ENCODE data around the gene NCOA7. TPM values are rescaled to one million over a fixed set of nuclear protein-coding genes. Genes with fewer than 3 reads are reported as not detected.
A peak's percentile ranks its signal among the peaks of the same experiment; 100 is the strongest.

Gene NCOA7
- total RNA-seq, 2 experiments from 2014 or later, result 34.6 to 35.7 TPM

DNA sequence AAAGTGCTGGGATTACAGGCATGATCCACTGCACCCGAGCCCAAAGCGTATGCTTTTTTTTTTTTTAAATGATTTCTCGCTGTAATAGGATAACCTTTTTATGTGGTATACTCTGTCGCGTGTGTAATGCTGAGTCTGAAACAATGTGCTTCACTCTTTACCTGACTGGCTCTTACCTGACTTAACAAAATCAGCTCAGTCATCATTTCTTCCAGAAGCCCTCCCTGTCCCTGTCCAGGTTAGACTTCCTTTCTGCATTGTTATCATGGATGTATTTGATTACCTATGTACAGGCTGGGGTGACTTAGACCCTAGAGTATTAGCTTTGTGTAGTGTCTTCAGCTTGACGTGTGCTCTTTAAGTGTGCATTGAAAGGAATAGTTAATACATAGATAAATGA, 67.1 kb downstream of the NCOA7 start:
- Histone ChIP-seq H3K4me3 (ENCODE audit: low read length) (no peak overlapping the region), H3K27ac (ENCODE audit: low read depth in 1 of 2, low read length in 2 of 2) (no peak overlapping the region), H3K9me3 (ENCODE audit: control insufficient read depth in 1 of 2, insufficient read depth in 1 of 2, low read length in 2 of 2) (no peaks in the 10 kb centered on the region), H3K36me3 (ENCODE audit: insufficient read depth, low read length) (peaks cover 32% of the 10 kb centered on the region), H3K27me3 (ENCODE audit: control insufficient read depth in 1 of 2, insufficient read depth in 2 of 2, low read length in 2 of 2) (no peaks in the 10 kb centered on the region), H3K4me1 (ENCODE audit: insufficient read depth, low read length) (no peaks in the 10 kb centered on the region)
- ATAC-seq (ENCODE audit: poor library complexity), result no peak
- intact Hi-C loops (cut with DNase I, micrococcal nuclease), result no loop called here
- no peak overlapping the region for H3K27ac Mint-ChIP-seq
- ChIA-PET POLR2A (interaction anchor here (1.0 to 2.8 kb wide), 2 partner anchors 17 to 67 kb away, joined by 3 to 13 read pairs; partner anchors contain the start of gene NCOA7), CTCF (interaction anchor here (1.0 to 1.3 kb wide), 2 partner anchors 10 to 67 kb away, joined by 3 read pairs; partner anchors contain the start of gene NCOA7)
- H3K27me3 Mint-ChIP-seq, result no peaks in the 10 kb centered on the region
- H3K36me3 Mint-ChIP-seq (ENCODE audit: low read depth), result peaks cover 36% of the 10 kb centered on the region
- no peak overlapping the region for H3K4me3 Mint-ChIP-seq
- no peaks in the 10 kb centered on the region for H3K9me3 Mint-ChIP-seq
- TF ChIP-seq, protein P1, sequence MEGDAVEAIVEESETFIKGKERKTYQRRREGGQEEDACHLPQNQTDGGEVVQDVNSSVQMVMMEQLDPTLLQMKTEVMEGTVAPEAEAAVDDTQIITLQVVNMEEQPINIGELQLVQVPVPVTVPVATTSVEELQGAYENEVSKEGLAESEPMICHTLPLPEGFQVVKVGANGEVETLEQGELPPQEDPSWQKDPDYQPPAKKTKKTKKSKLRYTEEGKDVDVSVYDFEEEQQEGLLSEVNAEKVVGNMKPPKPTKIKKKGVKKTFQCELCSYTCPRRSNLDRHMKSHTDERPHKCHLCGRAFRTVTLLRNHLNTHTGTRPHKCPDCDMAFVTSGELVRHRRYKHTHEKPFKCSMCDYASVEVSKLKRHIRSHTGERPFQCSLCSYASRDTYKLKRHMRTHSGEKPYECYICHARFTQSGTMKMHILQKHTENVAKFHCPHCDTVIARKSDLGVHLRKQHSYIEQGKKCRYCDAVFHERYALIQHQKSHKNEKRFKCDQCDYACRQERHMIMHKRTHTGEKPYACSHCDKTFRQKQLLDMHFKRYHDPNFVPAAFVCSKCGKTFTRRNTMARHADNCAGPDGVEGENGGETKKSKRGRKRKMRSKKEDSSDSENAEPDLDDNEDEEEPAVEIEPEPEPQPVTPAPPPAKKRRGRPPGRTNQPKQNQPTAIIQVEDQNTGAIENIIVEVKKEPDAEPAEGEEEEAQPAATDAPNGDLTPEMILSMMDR (IDR thresholded peaks at IDR 0.05), result no peak
- H3K4me1 Mint-ChIP-seq (ENCODE audit: low read depth), result peaks cover 14% of the 10 kb centered on the region
- DNase-seq, result no peak

DNA sequence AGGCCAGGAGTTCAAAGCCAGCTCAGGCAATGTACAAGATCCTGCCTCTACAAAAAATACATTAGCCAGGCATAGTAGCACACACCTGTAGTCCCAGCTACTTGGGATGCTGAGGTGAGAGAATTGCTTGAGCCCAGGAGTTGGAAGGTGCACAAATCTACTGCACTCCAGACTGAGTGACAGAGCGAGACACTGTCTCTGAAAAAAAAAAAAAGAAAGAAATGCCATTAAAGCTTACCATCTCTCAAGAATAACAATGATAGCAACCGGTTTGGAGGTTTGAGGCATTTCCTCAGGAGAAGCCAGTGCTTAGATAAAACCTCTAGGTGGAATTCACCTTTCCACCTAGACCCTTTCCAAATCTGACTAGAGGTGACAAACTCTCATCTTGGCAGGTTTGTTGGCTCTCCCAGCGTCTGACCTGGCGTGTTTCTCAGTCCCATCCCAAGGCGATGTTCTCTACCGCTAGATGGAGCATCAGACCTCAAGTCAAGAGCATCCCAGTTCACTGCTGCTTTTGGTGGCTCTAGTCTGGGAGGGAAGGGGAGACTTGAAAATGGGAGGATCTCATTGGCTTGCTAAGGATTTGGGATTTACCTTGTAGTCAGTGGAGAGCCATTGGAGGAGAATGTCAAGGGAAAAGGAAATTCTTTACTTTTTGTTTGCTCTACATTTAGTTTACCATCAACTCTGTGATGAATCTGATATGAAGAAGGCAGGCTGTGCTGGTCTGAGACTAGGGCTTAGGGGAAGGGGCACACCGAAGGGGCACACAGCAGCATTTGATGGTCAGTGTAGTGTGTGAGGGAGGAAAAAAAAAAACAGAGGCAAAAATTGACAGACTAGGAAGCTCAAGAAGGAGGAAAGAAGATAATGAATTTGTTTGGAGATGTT, 67.9 kb downstream of the NCOA7 start:
- H3K9me3 Mint-ChIP-seq, result no peaks in the 10 kb centered on the region
- no peak overlapping the region for H3K27ac ChIP-seq (ENCODE audit: low read depth in 1 of 2, low read length in 2 of 2)
- H3K36me3 ChIP-seq (ENCODE audit: insufficient read depth, low read length), result peaks cover 32% of the 10 kb centered on the region
- H3K9me3 ChIP-seq (ENCODE audit: control insufficient read depth in 1 of 2, insufficient read depth in 1 of 2, low read length in 2 of 2), result no peaks in the 10 kb centered on the region
- H3K27me3 Mint-ChIP-seq, result no peaks in the 10 kb centered on the region
- POLR2A ChIA-PET, result interaction anchor here (2.8 kb wide), 1 partner anchor 68 kb away, joined by 13 read pairs; the partner anchor contains the start of gene NCOA7
- peaks cover 6% of the 10 kb centered on the region for H3K4me1 Mint-ChIP-seq (ENCODE audit: low read depth)
- no peaks in the 10 kb centered on the region for H3K4me1 ChIP-seq (ENCODE audit: insufficient read depth, low read length)
- H3K4me3 ChIP-seq (ENCODE audit: low read length), result no peak overlapping the region
- H3K4me3 Mint-ChIP-seq, result no peak overlapping the region
- intact Hi-C loops (cut with DNase I, micrococcal nuclease), result no loop called here
- CTCF ChIA-PET, result interaction anchor here (1.0 kb wide), 1 partner anchor 9 kb away, joined by 3 read pairs; no protein-coding TSS in a partner anchor
- DNase-seq, result peak in 9 of 14 experiments; percentile 2 to 63 (median 5)
- H3K27ac Mint-ChIP-seq, result no peak overlapping the region
- peaks cover 36% of the 10 kb centered on the region for H3K36me3 Mint-ChIP-seq (ENCODE audit: low read depth)
- no peak for ATAC-seq (ENCODE audit: poor library complexity)
- TF ChIP-seq, protein P1 (IDR thresholded peaks at IDR 0.05), result no peak
- no peaks in the 10 kb centered on the region for H3K27me3 ChIP-seq (ENCODE audit: control insufficient read depth in 1 of 2, insufficient read depth in 2 of 2, low read length in 2 of 2)

DNA sequence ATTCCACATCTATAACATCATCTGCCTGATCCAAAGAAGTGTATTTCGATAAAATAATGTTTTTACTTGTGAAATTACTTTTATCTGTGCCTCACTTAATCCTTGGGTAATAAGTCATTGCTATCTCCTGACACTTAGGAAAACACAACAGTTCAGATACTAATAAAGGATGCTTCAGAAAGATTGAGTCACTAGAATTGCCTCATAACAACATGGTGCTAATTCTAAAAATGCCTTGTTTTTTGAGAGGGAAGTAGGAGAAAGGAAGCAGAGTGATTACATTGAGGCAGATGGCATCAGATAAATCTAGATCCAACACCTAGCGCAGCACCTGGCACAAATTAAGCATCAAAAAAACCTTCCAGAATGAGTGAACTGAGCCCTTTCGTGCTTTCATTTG, 69.0 kb downstream of the NCOA7 start:
- H3K4me1 ChIP-seq (ENCODE audit: insufficient read depth, low read length), result no peaks in the 10 kb centered on the region
- H3K9me3 ChIP-seq (ENCODE audit: control insufficient read depth in 1 of 2, insufficient read depth in 1 of 2, low read length in 2 of 2), result no peaks in the 10 kb centered on the region
- ATAC-seq (ENCODE audit: poor library complexity) (no peak), DNase-seq (no peak)
- Mint-ChIP-seq H3K27me3 (no peaks in the 10 kb centered on the region), H3K4me3 (no peak overlapping the region), H3K4me1 (ENCODE audit: low read depth) (peaks cover 6% of the 10 kb centered on the region), H3K27ac (no peak overlapping the region), H3K36me3 (ENCODE audit: low read depth) (peaks cover 35% of the 10 kb centered on the region), H3K9me3 (no peaks in the 10 kb centered on the region)
- H3K27ac ChIP-seq (ENCODE audit: low read depth in 1 of 2, low read length in 2 of 2), result no peak overlapping the region
- no peaks in the 10 kb centered on the region for H3K27me3 ChIP-seq (ENCODE audit: control insufficient read depth in 1 of 2, insufficient read depth in 2 of 2, low read length in 2 of 2)
- H3K36me3 ChIP-seq (ENCODE audit: insufficient read depth, low read length), result peaks cover 35% of the 10 kb centered on the region
- ChIA-PET POLR2A (no interaction called here), CTCF (no interaction called here)
- intact Hi-C loops (cut with DNase I, micrococcal nuclease), result no loop called here
- TF ChIP-seq, protein P1 (IDR thresholded peaks at IDR 0.05), result no peak
- H3K4me3 ChIP-seq (ENCODE audit: low read length), result no peak overlapping the region

Measured in CD4-positive, alpha-beta T cell (primary cell).